ENCODE measurements around the gene CCNI2.

CCNI2 gene

GRCh38 chr5:132746954-132747615, at the start of gene CCNI2:
Gene CCNI2, plus strand, starts transcription at chr5:132747426. Its CDS starts 70 bp downstream, at chr5:132747496.
- peak; percentile 44 for DNase-seq (ENCODE audit: low read depth)

- no peak for DNase-seq (ENCODE audit: low read depth)
Observed at GRCh38 chr5:132704875-132705274, 42.4 kb upstream of the CCNI2 start.

GRCh38 chr5:132708645-132709044, 38.6 kb upstream of the CCNI2 start:
- no peak for DNase-seq (ENCODE audit: low read depth)

GRCh38 chr5:132714456-132715307, 32.5 kb upstream of the CCNI2 start:
- DNase-seq (ENCODE audit: low read depth) = no peak

GRCh38 chr5:132718544-132719312, 28.5 kb upstream of the CCNI2 start:
- no peak for DNase-seq (ENCODE audit: low read depth)

GRCh38 chr5:132725745-132726144, 21.5 kb upstream of the CCNI2 start:
- no peak for DNase-seq (ENCODE audit: low read depth)

GRCh38 chr5:132729896-132730295, 17.3 kb upstream of the CCNI2 start:
- DNase-seq (ENCODE audit: low read depth) = no peak

GRCh38 chr5:132733499-132734148, 13.6 kb upstream of the CCNI2 start:
- DNase-seq (ENCODE audit: low read depth) = no peak

GRCh38 chr5:132734687-132735086, 12.5 kb upstream of the CCNI2 start:
- no peak for DNase-seq (ENCODE audit: low read depth)

- DNase-seq (ENCODE audit: low read depth) = peak; percentile 99
Observed at GRCh38 chr5:132736853-132737833, 10.1 kb upstream of the CCNI2 start, which contains the start of gene KIF3A. Gene KIF3A, minus strand, starts transcription at chr5:132737546. Its CDS starts 127 bp downstream, at chr5:132737419.

- no peak for DNase-seq (ENCODE audit: low read depth)
Observed at GRCh38 chr5:132737982-132738681, 9.1 kb upstream of the CCNI2 start.

GRCh38 chr5:132739232-132739631, 8.0 kb upstream of the CCNI2 start:
- DNase-seq (ENCODE audit: low read depth) = no peak

GRCh38 chr5:132742158-132742557, 5.1 kb upstream of the CCNI2 start:
- no peak for DNase-seq (ENCODE audit: low read depth)

- DNase-seq (ENCODE audit: low read depth) = no peak
Observed at GRCh38 chr5:132742626-132743025, 4.6 kb upstream of the CCNI2 start.

GRCh38 chr5:132744659-132745058, 2.6 kb upstream of the CCNI2 start:
- no peak for DNase-seq (ENCODE audit: low read depth)

GRCh38 chr5:132746592-132746953, 653 bp upstream of the CCNI2 start:
- no peak for DNase-seq (ENCODE audit: low read depth)

GRCh38 chr5:132747616-132748440, 602 bp downstream of the CCNI2 start:
- DNase-seq (ENCODE audit: low read depth) = peak; percentile 16

- no peak for DNase-seq (ENCODE audit: low read depth)
Observed at GRCh38 chr5:132748522-132749000, 1.3 kb downstream of the CCNI2 start.

GRCh38 chr5:132749506-132749905, 2.3 kb downstream of the CCNI2 start:
- no peak for DNase-seq (ENCODE audit: low read depth)
